ENCODE data around the gene CAVIN4. TPM values are rescaled to one million over a fixed set of nuclear protein-coding genes. Genes with fewer than 3 reads are reported as not detected.

CAVIN4 gene
- total and polyA plus RNA-seq, 2 of the 13 experiments (the other 11 are each of a cell fraction or from before 2014, with no cell fraction given) = 0.54 to 1.00 TPM

DNA sequence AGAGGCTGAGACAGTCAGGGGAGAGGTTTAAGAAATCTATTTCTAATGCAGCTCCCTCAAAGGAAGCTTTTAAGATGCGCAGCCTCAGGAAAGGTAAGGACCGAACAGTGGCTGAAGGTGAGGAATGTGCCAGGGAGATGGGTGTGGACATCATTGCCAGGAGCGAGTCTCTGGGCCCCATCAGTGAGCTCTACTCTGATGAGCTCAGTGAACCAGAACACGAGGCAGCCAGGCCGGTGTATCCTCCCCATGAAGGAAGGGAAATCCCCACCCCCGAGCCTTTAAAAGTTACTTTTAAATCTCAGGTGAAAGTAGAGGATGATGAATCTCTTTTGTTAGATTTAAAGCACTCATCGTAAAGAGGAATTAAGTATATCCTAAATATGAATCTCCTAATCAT lies 8.2 kb downstream of the CAVIN4 start:
- Histone ChIP-seq H3K27me3 (ENCODE audit: control insufficient read depth in 1 of 2, insufficient read depth in 2 of 2, low read length in 2 of 2) (no peaks in the 10 kb centered on the region), H3K4me2 (ENCODE audit: low read depth, low read length) (no peak overlapping the region), H3K4me1 (ENCODE audit: insufficient read depth, low read length) (peaks cover 10% of the 10 kb centered on the region; the same call in 1 of the 2 replicates), H3K4me3 (replicated peaks in 1 of 3; ENCODE audit: insufficient read depth in 1 of 3, low read depth in 2 of 3, low read length in 3 of 3) (no peak overlapping the region), H3K9me3 (ENCODE audit: low read length) (no peaks in the 10 kb centered on the region), H3K79me2 (ENCODE audit: insufficient read depth, low read length) (no peaks in the 10 kb centered on the region), H3K27ac (ENCODE audit: extremely low read length, insufficient read depth, low read length) (no peak overlapping the region), H2AFZ (ENCODE audit: low read length) (no peak overlapping the region), H4K20me1 (ENCODE audit: insufficient read depth, low read length) (no peaks in the 10 kb centered on the region), H3K9ac (ENCODE audit: insufficient read depth, low read depth, low read length) (no peak overlapping the region), H3K36me3 (replicated peaks in 1 of 2; ENCODE audit: control insufficient read depth in 1 of 2, insufficient read depth in 2 of 2, low read length in 2 of 2) (no peaks in the 10 kb centered on the region)
- BruUV-seq (replicated peaks) = no TSS peak
- intact Hi-C loops (cut with micrococcal nuclease; ENCODE audit: unreplicated experiment) = no loop called here
- no peak for DNase-seq (ENCODE audit: low spot score)
- ChIA-PET POLR2A (no interaction called here), CTCF (ENCODE audit: low intra/inter-chr PET ratio, low total read pairs) (no interaction called here)
- in situ Hi-C loops (cut with HindIII; ENCODE audit: extremely low pct_ligation_motif_present, low pct_unique_long_range_greater_than_20kb) = loop anchor here (25.0 kb wide), 2 partner anchors 549 to 1424 kb away; no protein-coding TSS in a partner anchor
- ATAC-seq = no peak
- 64% methylated on average over 7 of the region's 7 CpGs for WGBS (ENCODE audit: low lambda C conversion rate)
- FAIRE-seq = no peak
- TF ChIP-seq, protein P1, sequence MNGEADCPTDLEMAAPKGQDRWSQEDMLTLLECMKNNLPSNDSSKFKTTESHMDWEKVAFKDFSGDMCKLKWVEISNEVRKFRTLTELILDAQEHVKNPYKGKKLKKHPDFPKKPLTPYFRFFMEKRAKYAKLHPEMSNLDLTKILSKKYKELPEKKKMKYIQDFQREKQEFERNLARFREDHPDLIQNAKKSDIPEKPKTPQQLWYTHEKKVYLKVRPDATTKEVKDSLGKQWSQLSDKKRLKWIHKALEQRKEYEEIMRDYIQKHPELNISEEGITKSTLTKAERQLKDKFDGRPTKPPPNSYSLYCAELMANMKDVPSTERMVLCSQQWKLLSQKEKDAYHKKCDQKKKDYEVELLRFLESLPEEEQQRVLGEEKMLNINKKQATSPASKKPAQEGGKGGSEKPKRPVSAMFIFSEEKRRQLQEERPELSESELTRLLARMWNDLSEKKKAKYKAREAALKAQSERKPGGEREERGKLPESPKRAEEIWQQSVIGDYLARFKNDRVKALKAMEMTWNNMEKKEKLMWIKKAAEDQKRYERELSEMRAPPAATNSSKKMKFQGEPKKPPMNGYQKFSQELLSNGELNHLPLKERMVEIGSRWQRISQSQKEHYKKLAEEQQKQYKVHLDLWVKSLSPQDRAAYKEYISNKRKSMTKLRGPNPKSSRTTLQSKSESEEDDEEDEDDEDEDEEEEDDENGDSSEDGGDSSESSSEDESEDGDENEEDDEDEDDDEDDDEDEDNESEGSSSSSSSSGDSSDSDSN (CRISPR knock-in tag; IDR thresholded peaks at IDR 0.05) = no peak
- TF ChIP-seq ZEB1 (IDR thresholded peaks at IDR 0.05; ENCODE audit: insufficient replicate concordance, low read depth) (no peak), ZNF367 (CRISPR knock-in tag; IDR thresholded peaks at IDR 0.05; ENCODE audit: borderline replicate concordance) (no peak), DR1 (CRISPR knock-in tag; IDR thresholded peaks at IDR 0.05) (no peak), RAD51 (IDR thresholded peaks at IDR 0.05; ENCODE audit: borderline replicate concordance) (no peak), KLF15 (CRISPR knock-in tag; IDR thresholded peaks at IDR 0.05; ENCODE audit: borderline replicate concordance) (no peak), GZF1 (CRISPR knock-in tag; IDR thresholded peaks at IDR 0.05) (no peak), NFE2 (CRISPR knock-in tag; IDR thresholded peaks at IDR 0.05) (no peak), POGZ (CRISPR knock-in tag; IDR thresholded peaks at IDR 0.05) (no peak), THYN1 (CRISPR knock-in tag; IDR thresholded peaks at IDR 0.05; ENCODE audit: borderline replicate concordance, low read depth) (no peak), ZNF850 (CRISPR knock-in tag; conservative IDR thresholded peaks at IDR 0.05) (no peak), FOXA1 (IDR thresholded peaks at IDR 0.05) (no peak), FOXA1 (CRISPR knock-in tag; IDR thresholded peaks at IDR 0.05) (no peak), ZNF496 (CRISPR knock-in tag; IDR thresholded peaks at IDR 0.05; ENCODE audit: insufficient replicate concordance) (no peak)
- TF ChIP-seq, protein P2, sequence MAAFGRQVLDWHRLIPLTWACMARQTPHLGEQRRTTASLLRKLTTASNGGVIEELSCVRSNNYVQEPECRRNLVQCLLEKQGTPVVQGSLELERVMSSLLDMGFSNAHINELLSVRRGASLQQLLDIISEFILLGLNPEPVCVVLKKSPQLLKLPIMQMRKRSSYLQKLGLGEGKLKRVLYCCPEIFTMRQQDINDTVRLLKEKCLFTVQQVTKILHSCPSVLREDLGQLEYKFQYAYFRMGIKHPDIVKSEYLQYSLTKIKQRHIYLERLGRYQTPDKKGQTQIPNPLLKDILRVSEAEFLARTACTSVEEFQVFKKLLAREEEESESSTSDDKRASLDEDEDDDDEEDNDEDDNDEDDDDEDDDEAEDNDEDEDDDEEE (CRISPR knock-in tag; IDR thresholded peaks at IDR 0.05) = no peak
- TF ChIP-seq, protein P3, sequence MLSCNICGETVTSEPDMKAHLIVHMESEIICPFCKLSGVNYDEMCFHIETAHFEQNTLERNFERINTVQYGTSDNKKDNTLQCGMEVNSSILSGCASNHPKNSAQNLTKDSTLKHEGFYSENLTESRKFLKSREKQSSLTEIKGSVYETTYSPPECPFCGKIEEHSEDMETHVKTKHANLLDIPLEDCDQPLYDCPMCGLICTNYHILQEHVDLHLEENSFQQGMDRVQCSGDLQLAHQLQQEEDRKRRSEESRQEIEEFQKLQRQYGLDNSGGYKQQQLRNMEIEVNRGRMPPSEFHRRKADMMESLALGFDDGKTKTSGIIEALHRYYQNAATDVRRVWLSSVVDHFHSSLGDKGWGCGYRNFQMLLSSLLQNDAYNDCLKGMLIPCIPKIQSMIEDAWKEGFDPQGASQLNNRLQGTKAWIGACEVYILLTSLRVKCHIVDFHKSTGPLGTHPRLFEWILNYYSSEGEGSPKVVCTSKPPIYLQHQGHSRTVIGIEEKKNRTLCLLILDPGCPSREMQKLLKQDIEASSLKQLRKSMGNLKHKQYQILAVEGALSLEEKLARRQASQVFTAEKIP (CRISPR knock-in tag; IDR thresholded peaks at IDR 0.05; ENCODE audit: borderline replicate concordance) = no peak
- TF ChIP-seq, protein P4, sequence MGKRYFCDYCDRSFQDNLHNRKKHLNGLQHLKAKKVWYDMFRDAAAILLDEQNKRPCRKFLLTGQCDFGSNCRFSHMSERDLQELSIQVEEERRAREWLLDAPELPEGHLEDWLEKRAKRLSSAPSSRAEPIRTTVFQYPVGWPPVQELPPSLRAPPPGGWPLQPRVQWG (CRISPR knock-in tag; IDR thresholded peaks at IDR 0.05; ENCODE audit: borderline replicate concordance, low read depth) = no peak

Data from HepG2 (cell line).